ENCODE measurements around the gene NPPB. TPM values are rescaled to one million over a fixed set of nuclear protein-coding genes. Genes with fewer than 3 reads are reported as not detected.

NPPB gene
- total and polyA plus RNA-seq, 2 experiments from 2014 or later, result 3.9 to 6.7 TPM

DNA sequence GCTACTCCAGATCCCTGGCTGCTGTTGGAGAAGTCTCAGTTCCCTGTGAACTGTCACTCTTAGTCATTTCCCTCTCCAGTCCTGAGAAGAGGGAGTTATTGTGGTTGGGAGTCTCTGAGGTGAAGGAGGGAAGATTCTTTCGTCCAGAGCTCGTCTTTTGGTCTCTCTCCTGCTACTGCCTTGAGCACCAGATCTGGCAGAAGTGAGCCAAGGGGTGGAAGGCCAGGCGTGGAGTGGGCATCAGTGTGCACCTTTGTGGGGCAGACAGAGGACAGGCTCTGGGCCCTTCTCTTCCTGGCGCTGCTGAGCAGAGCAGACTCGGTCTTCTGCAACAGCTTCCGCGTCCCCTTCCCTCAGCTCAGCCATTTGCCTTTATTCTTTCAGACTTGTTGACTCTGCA, 33.6 kb downstream of the NPPB start:
- no peak overlapping the region for H3K4me2 ChIP-seq
- H3K27me3 ChIP-seq, result no peaks in the 10 kb centered on the region
- no peaks in the 10 kb centered on the region for H3K36me3 ChIP-seq (replicated peaks; ENCODE audit: insufficient read depth, low read depth)
- DNase-seq (ENCODE audit: low spot score), result no peak
- H3K9me2 ChIP-seq (replicated peaks; ENCODE audit: insufficient read depth), result no peaks in the 10 kb centered on the region
- H3K4me3 ChIP-seq, result no peak overlapping the region
- H2AFZ ChIP-seq, result no peak overlapping the region
- H3K4me1 ChIP-seq (ENCODE audit: insufficient read depth), result peaks cover 10% of the 10 kb centered on the region
- H3K27ac ChIP-seq, result no peak overlapping the region
- TF ChIP-seq, protein P1, sequence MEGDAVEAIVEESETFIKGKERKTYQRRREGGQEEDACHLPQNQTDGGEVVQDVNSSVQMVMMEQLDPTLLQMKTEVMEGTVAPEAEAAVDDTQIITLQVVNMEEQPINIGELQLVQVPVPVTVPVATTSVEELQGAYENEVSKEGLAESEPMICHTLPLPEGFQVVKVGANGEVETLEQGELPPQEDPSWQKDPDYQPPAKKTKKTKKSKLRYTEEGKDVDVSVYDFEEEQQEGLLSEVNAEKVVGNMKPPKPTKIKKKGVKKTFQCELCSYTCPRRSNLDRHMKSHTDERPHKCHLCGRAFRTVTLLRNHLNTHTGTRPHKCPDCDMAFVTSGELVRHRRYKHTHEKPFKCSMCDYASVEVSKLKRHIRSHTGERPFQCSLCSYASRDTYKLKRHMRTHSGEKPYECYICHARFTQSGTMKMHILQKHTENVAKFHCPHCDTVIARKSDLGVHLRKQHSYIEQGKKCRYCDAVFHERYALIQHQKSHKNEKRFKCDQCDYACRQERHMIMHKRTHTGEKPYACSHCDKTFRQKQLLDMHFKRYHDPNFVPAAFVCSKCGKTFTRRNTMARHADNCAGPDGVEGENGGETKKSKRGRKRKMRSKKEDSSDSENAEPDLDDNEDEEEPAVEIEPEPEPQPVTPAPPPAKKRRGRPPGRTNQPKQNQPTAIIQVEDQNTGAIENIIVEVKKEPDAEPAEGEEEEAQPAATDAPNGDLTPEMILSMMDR (IDR thresholded peaks at IDR 0.05; ENCODE audit: poor library complexity), result no peak
- TF ChIP-seq EZH2 (IDR thresholded peaks at IDR 0.05; ENCODE audit: borderline replicate concordance) (no peak), EZH2phosphoT487 (IDR thresholded peaks at IDR 0.05; ENCODE audit: low read depth, severe bottlenecking, unreplicated experiment) (no peak)
- WGBS (ENCODE audit: low lambda C conversion rate, missing lambda C conversion rate), result 96% methylated on average over 7 of the region's 7 CpGs
- no peaks in the 10 kb centered on the region for H3K79me2 ChIP-seq
- H3K9me3 ChIP-seq (ENCODE audit: low read depth), result no peaks in the 10 kb centered on the region
- H4K20me1 ChIP-seq (ENCODE audit: insufficient read depth, poor library complexity, severe bottlenecking), result peaks cover 3% of the 10 kb centered on the region

DNA sequence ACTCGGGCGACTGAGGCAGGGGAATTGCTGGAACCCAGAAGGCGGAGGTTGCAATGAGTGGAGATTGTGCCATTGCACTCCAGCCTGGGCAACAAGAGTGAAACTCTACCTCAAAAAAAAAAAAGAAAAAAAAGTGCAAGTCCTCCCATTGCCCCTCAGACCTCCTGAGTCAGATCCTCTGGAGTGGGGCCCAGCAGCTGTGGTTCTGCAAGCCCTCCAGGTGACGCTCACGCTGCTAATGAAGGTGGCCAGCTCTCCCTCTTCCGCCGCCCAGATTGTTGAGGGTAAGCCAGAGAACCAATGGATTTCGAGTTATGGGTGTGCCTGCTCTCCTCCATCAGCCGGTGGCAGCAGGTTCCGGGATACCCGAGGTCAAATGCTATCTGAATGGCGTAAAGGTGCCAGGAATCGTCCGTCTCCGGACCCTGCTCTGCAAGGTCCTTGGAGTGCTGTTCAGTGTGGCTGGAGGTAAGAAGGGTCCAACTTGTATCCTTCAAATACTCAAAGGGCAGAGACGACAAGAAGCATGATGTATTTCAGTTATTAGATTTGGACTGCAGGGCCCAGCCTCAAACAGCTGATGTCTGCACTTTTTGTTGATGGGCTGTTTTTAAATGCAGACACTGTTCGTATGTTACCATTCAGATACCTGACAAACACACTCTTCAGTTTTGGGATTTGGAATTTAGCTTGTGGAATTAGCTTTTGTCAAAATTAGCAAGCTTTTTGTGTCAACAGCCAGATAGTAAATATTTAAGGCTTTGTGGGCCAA, 35.2 kb downstream of the NPPB start:
- WGBS (ENCODE audit: low lambda C conversion rate, missing lambda C conversion rate), result 97% methylated on average over 16 of the region's 17 CpGs
- no peaks in the 10 kb centered on the region for H3K36me3 ChIP-seq (replicated peaks; ENCODE audit: insufficient read depth, low read depth)

DNA sequence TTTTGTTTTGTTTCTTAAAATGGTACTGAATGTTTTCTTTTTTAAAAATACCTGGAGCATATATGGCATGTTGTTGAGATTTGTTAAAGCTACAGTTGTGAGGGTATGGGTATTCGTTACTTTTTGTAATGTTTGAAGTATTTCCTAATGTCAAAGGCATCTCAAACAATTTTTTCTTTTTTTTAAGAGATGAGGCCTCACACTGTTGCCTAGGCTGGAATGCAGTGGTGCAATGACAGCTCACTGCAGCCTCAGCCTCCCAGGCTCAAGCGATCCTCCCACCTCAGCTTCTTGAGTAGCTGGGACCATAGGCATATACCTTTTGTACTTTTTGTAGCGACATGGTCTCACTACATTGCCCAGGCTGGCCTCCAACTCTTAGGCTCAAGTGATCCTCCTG, 36.7 kb downstream of the NPPB start:
- Histone ChIP-seq H3K79me2 (no peaks in the 10 kb centered on the region), H3K36me3 (replicated peaks; ENCODE audit: insufficient read depth, low read depth) (no peaks in the 10 kb centered on the region), H2AFZ (no peak overlapping the region), H3K9me3 (ENCODE audit: low read depth) (no peaks in the 10 kb centered on the region), H3K27me3 (no peaks in the 10 kb centered on the region), H3K4me2 (no peak overlapping the region), H4K20me1 (ENCODE audit: insufficient read depth, poor library complexity, severe bottlenecking) (peaks cover 3% of the 10 kb centered on the region), H3K4me3 (no peak overlapping the region), H3K4me1 (ENCODE audit: insufficient read depth) (peaks cover 10% of the 10 kb centered on the region), H3K9me2 (replicated peaks; ENCODE audit: insufficient read depth) (no peaks in the 10 kb centered on the region), H3K27ac (peak overlapping the region; percentile 39)
- DNase-seq (ENCODE audit: low spot score), result no peak
- TF ChIP-seq EZH2phosphoT487 (IDR thresholded peaks at IDR 0.05; ENCODE audit: low read depth, severe bottlenecking, unreplicated experiment) (no peak), EZH2 (IDR thresholded peaks at IDR 0.05; ENCODE audit: borderline replicate concordance) (no peak)
- TF ChIP-seq, protein P1 (IDR thresholded peaks at IDR 0.05; ENCODE audit: poor library complexity), result no peak
- 95% methylated on average over 3 of the region's 3 CpGs for WGBS (ENCODE audit: low lambda C conversion rate, missing lambda C conversion rate)

More for the DNA sequence above, 35.2 kb downstream of the NPPB start:
- Histone ChIP-seq H4K20me1 (ENCODE audit: insufficient read depth, poor library complexity, severe bottlenecking) (peaks cover 6% of the 10 kb centered on the region), H2AFZ (no peak overlapping the region), H3K79me2 (no peaks in the 10 kb centered on the region), H3K4me1 (ENCODE audit: insufficient read depth) (peaks cover 10% of the 10 kb centered on the region), H3K27ac (no peak overlapping the region), H3K27me3 (no peaks in the 10 kb centered on the region), H3K4me2 (no peak overlapping the region), H3K9me3 (ENCODE audit: low read depth) (no peaks in the 10 kb centered on the region), H3K4me3 (no peak overlapping the region), H3K9me2 (replicated peaks; ENCODE audit: insufficient read depth) (no peaks in the 10 kb centered on the region)
- no peak for DNase-seq (ENCODE audit: low spot score)
- TF ChIP-seq EZH2phosphoT487 (IDR thresholded peaks at IDR 0.05; ENCODE audit: low read depth, severe bottlenecking, unreplicated experiment), result no peak
- TF ChIP-seq, protein P1 (IDR thresholded peaks at IDR 0.05; ENCODE audit: poor library complexity), result no peak
- TF ChIP-seq EZH2 (IDR thresholded peaks at IDR 0.05; ENCODE audit: borderline replicate concordance), result no peak

All from hepatocyte (in vitro differentiated cells).